NCI-H1694 (cell line): ENCODE measurements around the gene NGB.

ENCODE experiments used
- DNase-seq: peaks from one replicate; lab custom pipeline; 2025; lab: John Stamatoyannopoulos, UW

Gene NGB

GRCh38 chr14:77264466-77265186 lies 6.4 kb downstream of the NGB start:
- peak; percentile 91 for DNase-seq

DNA sequence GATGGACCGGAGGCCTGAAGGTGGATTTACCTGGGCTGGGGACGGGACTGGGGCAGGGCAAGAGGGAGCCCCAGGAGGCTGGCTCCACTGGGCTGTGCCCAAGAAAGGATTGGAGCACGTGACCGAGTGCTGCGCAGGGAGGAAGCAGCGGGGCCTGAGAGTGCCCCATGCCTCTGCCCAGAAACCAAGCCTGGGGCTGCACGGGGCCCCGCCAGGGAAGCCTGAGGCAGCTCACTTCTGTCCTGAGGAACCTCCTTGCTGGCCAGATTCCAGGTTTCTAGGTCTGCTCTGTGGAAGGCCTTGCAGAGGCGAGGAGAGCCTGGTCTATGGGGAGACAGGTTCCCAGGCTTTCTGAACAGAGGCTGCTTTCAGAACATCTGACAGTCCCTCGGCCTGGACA lies 10.4 kb downstream of the NGB start:
- DNase-seq, result no peak

DNA sequence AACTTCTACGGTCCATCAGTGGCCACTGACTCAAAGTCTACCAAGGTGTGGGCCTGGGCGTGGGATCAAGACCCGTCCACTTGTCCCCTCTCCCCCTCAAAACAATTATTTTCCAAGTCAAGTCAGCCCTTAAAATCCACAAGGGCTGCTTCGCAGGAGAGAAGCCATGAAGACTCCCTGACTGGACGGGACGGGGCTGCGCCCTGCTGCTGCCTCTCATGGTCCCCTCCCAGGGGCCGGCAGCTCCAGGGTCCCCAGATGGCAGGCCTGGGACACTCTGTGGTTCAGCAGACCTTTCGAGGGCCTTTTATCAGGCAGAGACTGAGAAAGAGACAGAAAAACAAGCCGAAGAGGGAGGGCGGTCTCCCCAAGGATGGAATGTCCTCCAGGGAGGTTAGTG lies 10.8 kb downstream of the NGB start:
- DNase-seq, result no peak

GRCh38 chr14:77259025-77259715 lies 11.8 kb downstream of the NGB start:
- DNase-seq, result no peak

- DNase-seq, result no peak
Measured at GRCh38 chr14:77258566-77258965, 12.4 kb downstream of the NGB start.

GRCh38 chr14:77257700-77258099 lies 13.3 kb downstream of the NGB start:
- no peak for DNase-seq

- no peak for DNase-seq
Measured at GRCh38 chr14:77256694-77257093, 14.3 kb downstream of the NGB start.

GRCh38 chr14:77253333-77254190 lies 17.4 kb downstream of the NGB start:
- DNase-seq, result no peak

- DNase-seq, result no peak
Measured at GRCh38 chr14:77251870-77252269, 19.1 kb downstream of the NGB start.

GRCh38 chr14:77250927-77251326 lies 20.1 kb downstream of the NGB start:
- DNase-seq, result no peak

GRCh38 chr14:77249286-77249685 lies 21.7 kb downstream of the NGB start:
- DNase-seq, result no peak

DNA sequence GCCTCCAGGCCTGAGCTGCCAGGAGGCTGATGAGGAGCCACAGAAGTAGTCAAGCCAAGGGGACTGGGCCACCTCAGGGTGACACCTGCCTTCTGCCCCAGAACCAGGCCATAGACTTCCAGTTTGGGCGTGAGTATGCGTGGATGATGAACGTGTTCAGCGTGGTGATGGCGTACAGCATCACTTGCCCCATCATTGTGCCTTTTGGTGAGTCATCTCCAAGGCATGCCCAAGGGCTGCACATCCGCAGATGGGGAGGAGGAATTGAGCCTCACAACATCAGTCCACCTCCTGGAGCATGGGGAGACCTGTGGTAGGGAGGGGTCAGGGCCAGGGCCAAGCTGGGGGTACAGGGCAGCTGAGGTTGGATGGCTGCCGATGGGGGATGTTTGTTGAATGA lies 22.3 kb downstream of the NGB start:
- DNase-seq, result no peak

- no peak for DNase-seq
Measured at GRCh38 chr14:77246784-77247183, 24.2 kb downstream of the NGB start.

DNA sequence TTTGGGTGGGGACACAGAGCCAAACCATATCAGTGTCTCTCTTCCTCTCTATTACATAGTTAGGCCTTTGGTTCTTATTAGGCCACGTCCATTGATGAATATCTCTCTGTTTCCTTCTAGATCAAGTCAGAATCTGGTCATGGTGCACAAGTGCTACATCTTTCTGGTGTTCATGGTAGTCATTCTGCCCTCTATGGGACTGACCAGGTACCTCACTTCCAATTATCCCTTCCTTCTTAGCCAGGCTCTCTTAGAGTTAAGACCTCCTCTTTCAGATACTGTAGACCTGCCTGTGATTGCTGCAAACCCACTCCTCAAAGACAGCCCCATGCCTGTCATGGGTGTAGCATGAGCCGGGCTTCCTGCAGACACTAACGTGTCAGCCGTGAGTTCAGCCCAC lies 25.2 kb downstream of the NGB start:
- no peak for DNase-seq

DNA sequence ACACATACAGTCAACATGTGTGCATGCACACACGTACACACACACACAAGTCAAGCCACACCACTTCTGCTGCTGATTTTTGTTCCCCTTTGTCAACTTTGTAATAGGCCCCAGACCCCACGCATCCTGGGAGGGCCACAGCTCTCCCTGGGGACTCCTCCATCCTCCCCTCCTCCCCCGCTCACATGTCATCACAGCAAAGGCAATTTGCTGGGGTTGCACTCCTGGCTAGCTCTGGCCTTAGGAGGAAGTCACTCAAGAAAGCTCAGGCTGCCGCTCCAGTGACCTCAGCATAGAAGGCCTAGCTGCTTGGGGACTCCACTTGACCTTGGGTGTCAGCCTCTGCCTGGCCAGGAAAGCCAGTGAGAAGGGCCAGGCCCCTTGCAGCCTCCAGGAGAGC lies 27.2 kb downstream of the NGB start:
- no peak for DNase-seq

- DNase-seq, result no peak
Measured at GRCh38 chr14:77242752-77243151, 28.3 kb downstream of the NGB start.

DNA sequence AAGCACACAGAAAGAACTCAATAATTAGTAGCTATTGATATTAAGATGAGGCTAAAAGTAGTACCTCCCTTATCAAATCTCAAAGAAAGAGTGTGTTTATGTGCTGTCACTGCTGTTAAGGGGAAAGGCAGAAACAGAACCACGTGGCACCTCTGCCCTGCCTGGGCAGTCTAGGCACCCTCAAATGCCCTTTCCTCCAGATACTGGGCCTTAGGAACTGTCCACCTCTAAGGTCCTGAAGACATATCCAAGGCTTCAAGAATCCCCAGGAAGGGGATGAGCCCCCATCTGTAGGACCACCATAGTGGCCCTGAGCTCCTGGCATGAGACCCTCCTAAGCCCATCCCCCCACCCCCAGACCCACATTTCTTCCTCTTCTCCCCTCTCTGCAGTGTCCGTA lies 29.1 kb downstream of the NGB start:
- no peak for DNase-seq

DNA sequence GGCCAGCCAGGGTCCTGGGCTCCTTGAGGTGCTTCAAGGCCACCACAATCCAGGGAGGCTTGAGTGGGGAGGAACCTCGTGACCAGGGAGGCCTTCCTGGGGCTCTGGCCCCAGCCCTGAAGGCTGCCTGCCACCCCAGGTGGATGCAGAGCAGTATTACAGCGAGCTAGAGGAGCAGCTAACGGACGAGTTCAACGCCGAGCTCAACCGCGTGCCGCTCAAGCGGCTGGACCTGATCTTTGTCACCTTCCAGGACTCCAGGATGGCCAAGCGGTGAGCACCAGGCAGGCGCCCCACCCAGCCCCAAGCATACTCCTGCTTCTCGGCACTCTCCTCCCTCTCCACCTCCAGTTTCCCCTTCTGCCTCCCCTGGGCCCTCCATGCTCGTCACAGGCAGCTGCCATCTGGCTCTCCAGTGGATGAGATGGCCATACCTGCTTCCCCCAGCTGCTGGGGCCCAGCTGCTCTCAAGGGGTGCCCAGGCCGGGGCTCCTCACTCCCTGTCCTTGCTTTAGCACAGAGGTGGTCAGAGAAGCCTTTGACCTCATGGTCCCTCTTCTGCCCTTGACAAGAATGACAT lies 30.6 kb downstream of the NGB start:
- peak; percentile 78 for DNase-seq

- no peak for DNase-seq
Measured at GRCh38 chr14:77239412-77239811, 31.6 kb downstream of the NGB start.

DNA sequence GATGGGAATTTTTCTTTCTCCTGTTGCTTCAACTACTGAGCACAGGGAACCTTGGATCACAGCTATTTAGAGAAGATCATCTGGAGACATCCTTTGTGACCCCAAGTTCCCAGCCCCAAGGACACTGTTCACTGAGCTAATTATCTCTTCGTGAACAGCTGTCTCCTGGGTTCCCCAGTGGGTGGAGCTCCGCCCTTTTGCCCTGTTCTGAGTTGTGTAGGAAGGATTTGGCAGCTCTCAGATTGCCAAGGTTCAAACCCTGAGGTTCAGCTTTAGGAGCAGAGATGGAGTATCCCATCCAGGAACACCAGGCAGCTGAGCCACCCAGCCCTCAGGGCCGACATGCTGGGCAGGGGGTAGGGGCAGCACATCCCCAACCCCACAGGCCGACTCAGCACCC lies 32.0 kb downstream of the NGB start:
- DNase-seq, result peak; percentile 52

- DNase-seq, result no peak
Measured at GRCh38 chr14:77238356-77238755, 32.6 kb downstream of the NGB start.

DNA sequence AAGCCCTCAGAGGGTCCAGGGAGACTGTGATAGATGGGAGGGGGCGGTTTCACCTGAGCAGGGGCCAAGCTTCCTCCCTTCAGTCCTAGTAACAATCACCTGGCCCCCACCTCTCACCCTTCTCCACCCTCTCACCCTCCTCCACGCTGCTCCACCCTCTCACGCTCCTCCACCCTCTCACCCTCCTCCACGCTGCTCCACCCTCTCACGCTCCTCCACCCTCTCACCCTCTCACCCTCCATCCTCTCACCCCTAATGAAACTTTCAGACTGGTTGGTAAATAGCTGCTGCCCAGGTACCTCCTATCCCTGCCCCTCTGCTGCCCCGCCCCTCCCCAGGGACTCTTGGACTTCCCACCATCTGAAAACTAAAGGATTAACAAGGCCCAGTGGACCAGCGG lies 34.2 kb downstream of the NGB start:
- DNase-seq, result no peak

GRCh38 chr14:77231721-77232120 lies 39.3 kb downstream of the NGB start:
- no peak for DNase-seq
